Measurements from ENCODE around the gene MYO1C.

The MYO1C gene

GRCh38 chr17:1506649-1507267 is 14.3 kb upstream of the MYO1C start:
- DNase-seq (ENCODE audit: low read depth, low spot score), result no peak

- DNase-seq (ENCODE audit: low read depth, low spot score), result no peak
These were observed 13.1 kb upstream of the MYO1C start for GRCh38 chr17:1505586-1505985.

- DNase-seq (ENCODE audit: low read depth, low spot score), result no peak
These were observed 12.4 kb upstream of the MYO1C start for GRCh38 chr17:1504866-1505265.

GRCh38 chr17:1503699-1504098 is 11.2 kb upstream of the MYO1C start:
- no peak for DNase-seq (ENCODE audit: low read depth, low spot score)

- no peak for DNase-seq (ENCODE audit: low read depth, low spot score)
These were observed 6.4 kb upstream of the MYO1C start for GRCh38 chr17:1498869-1499268.

- no peak for DNase-seq (ENCODE audit: low read depth, low spot score)
These were observed 5.7 kb upstream of the MYO1C start for GRCh38 chr17:1498233-1498632.

- no peak for DNase-seq (ENCODE audit: low read depth, low spot score)
These were observed 5.3 kb upstream of the MYO1C start for GRCh38 chr17:1497831-1498230.

GRCh38 chr17:1496869-1497268 is 4.4 kb upstream of the MYO1C start:
- DNase-seq (ENCODE audit: low read depth, low spot score), result no peak

- no peak for DNase-seq (ENCODE audit: low read depth, low spot score)
These were observed 2.9 kb upstream of the MYO1C start for GRCh38 chr17:1495265-1495989.

GRCh38 chr17:1494736-1495253 is 2.3 kb upstream of the MYO1C start:
- no peak for DNase-seq (ENCODE audit: low read depth, low spot score)

- DNase-seq (ENCODE audit: low read depth, low spot score), result no peak
These were observed 1.7 kb upstream of the MYO1C start for GRCh38 chr17:1494203-1494602.

GRCh38 chr17:1493291-1493980 is 950 bp upstream of the MYO1C start:
- no peak for DNase-seq (ENCODE audit: low read depth, low spot score)

GRCh38 chr17:1491443-1492248 is 840 bp downstream of the MYO1C start:
- no peak for DNase-seq (ENCODE audit: low read depth, low spot score)

GRCh38 chr17:1490643-1491442 is 1.6 kb downstream of the MYO1C start:
- peak; percentile 62 for DNase-seq (ENCODE audit: low read depth, low spot score)

GRCh38 chr17:1488826-1489270 is 3.6 kb downstream of the MYO1C start:
- DNase-seq (ENCODE audit: low read depth, low spot score), result peak; percentile 38

GRCh38 chr17:1487939-1488825 is 4.3 kb downstream of the MYO1C start:
- peak; percentile 81 for DNase-seq (ENCODE audit: low read depth, low spot score)

- peak; percentile 93 for DNase-seq (ENCODE audit: low read depth, low spot score)
These were observed 5.4 kb downstream of the MYO1C start for GRCh38 chr17:1486802-1487695.

- DNase-seq (ENCODE audit: low read depth, low spot score), result peak; percentile 37
These were observed 6.8 kb downstream of the MYO1C start for GRCh38 chr17:1485423-1486376.

Measured in ELF-1 (cell line).